CD14-positive monocyte (primary cell): Measurements from ENCODE around the gene TFAP2B. TPM values are rescaled to one million over a fixed set of nuclear protein-coding genes. Genes with fewer than 3 reads are reported as not detected.

ENCODE experiments used
- DNase-seq, 3 donors: peaks; one replicate each; pipeline ENCODE4 v3.0.0-alpha.2; 2011 to 2022
- H2AFZ ChIP-seq: 2 replicates; pipeline ENCODE4 v1.6.0; 2012; ENCODE audit warnings: mild to moderate bottlenecking, low read depth, low read length, inconsistent platforms; ENCODE audit not compliant: insufficient read depth, poor library complexity, severe bottlenecking
- H3K27ac ChIP-seq, 2 donors: 1 replicate in 1 of 2; 2 replicates in 1 of 2; pipeline ENCODE4 v1.5.1; 2012 to 2013; ENCODE audit warnings: low read length in 2 of 2, control low read depth in 1 of 2, inconsistent platforms in 1 of 2, low read depth in 1 of 2, mild to moderate bottlenecking in 1 of 2
- H3K27me3 ChIP-seq, 2 donors: one replicate each; pipeline versions ENCODE4 v1.6.0 to v1.6.1; 2011 to 2013; ENCODE audit warnings: low read length in 2 of 2; ENCODE audit not compliant: control insufficient read depth in 2 of 2, insufficient read depth in 2 of 2
- H3K36me3 ChIP-seq, 2 donors: replicated peaks in 1 of 2; 1 replicate in 1 of 2; 2 replicates in 1 of 2; pipeline versions ENCODE4 v1.5.1 to v1.6.1; 2012 to 2013; ENCODE audit warnings: low read length in 2 of 2, control low read depth in 1 of 2, inconsistent platforms in 1 of 2, mild to moderate bottlenecking in 1 of 2; ENCODE audit not compliant: insufficient read depth in 2 of 2, control insufficient read depth in 1 of 2
- H3K4me1 ChIP-seq, 2 donors: 1 replicate in 1 of 2; 2 replicates in 1 of 2; pipeline versions ENCODE4 v1.5.1 to v1.6.1; 2012 to 2013; ENCODE audit warnings: low read length in 2 of 2, control low read depth in 1 of 2, inconsistent platforms in 1 of 2, mild to moderate bottlenecking in 1 of 2, moderate library complexity in 1 of 2; ENCODE audit not compliant: insufficient read depth in 2 of 2, control insufficient read depth in 1 of 2
- H3K4me2 ChIP-seq: replicated peaks from 2 replicates; pipeline ENCODE3; 2012; ENCODE audit warnings: low read length, moderate library complexity, mild to moderate bottlenecking; ENCODE audit not compliant: poor library complexity, severe bottlenecking; ENCODE audit errors: extremely low read depth
- H3K4me3 ChIP-seq, 3 experiments: fragments of 200-600 bp in 1 of 3; sonication (generic) in 1 of 3; replicated peaks in 1 of 3; 1 replicate in 2 of 3; 2 replicates in 1 of 3; pipeline ENCODE4 v1.5.1; 2011 to 2013; ENCODE audit warnings: low read length in 3 of 3, mild to moderate bottlenecking in 3 of 3, control low read depth in 2 of 3, low read depth in 2 of 3, inconsistent platforms in 1 of 3, moderate library complexity in 1 of 3
- H3K79me2 ChIP-seq: 2 replicates; pipeline ENCODE4 v1.6.0; 2012; ENCODE audit warnings: mild to moderate bottlenecking, control low read depth, inconsistent platforms, low read length, moderate library complexity; ENCODE audit not compliant: insufficient read depth
- H3K9ac ChIP-seq: 2 replicates; pipeline ENCODE4 v1.6.0; 2017; ENCODE audit warnings: low read length, mild to moderate bottlenecking; ENCODE audit not compliant: insufficient read depth, poor library complexity, severe bottlenecking
- H3K9me3 ChIP-seq, 2 donors: replicated peaks in 1 of 2; 1 replicate in 1 of 2; 2 replicates in 1 of 2; pipeline versions ENCODE4 v1.5.1 to v1.6.1; 2012 to 2013; ENCODE audit warnings: low read length in 2 of 2, control low read depth in 1 of 2; ENCODE audit not compliant: control insufficient read depth in 1 of 2, insufficient read depth in 1 of 2
- H4K20me1 ChIP-seq: 2 replicates; pipeline ENCODE4 v1.6.0; 2012; ENCODE audit warnings: mild to moderate bottlenecking, low read length, control low read depth, moderate library complexity; ENCODE audit not compliant: insufficient read depth
- H3K27ac Mint-ChIP-seq, 7 donors: one replicate each; pipeline ENCODE4 v1.8.0; 2020; ENCODE audit warnings: mild to moderate bottlenecking in 7 of 7, mixed read lengths in 7 of 7, moderate library complexity in 6 of 7, inconsistent platforms in 2 of 7
- H3K27me3 Mint-ChIP-seq, 3 donors: one replicate each; pipeline ENCODE4 v1.8.0; 2021 to 2022; ENCODE audit warnings: low read depth in 3 of 3, mild to moderate bottlenecking in 3 of 3, mixed read lengths in 3 of 3, moderate library complexity in 3 of 3, inconsistent platforms in 1 of 3
- H3K36me3 Mint-ChIP-seq, 2 donors: one replicate each; pipeline ENCODE4 v1.8.0; 2020; ENCODE audit warnings: mixed read lengths in 2 of 2, inconsistent platforms in 1 of 2, mild to moderate bottlenecking in 1 of 2
- H3K4me1 Mint-ChIP-seq: one replicate; pipeline ENCODE4 v1.8.0; 2020; ENCODE audit warnings: mild to moderate bottlenecking, mixed read lengths
- H3K4me3 Mint-ChIP-seq, 2 donors: one replicate each; pipeline ENCODE4 v1.8.0; 2020; ENCODE audit warnings: mild to moderate bottlenecking in 2 of 2, mixed read lengths in 2 of 2, moderate library complexity in 1 of 2
- H3K9me3 Mint-ChIP-seq, 7 donors: one replicate each; pipeline ENCODE4 v1.8.0; 2020 to 2022; ENCODE audit warnings: mixed read lengths in 7 of 7, mild to moderate bottlenecking in 6 of 7, moderate library complexity in 6 of 7, inconsistent platforms in 2 of 7
- WGBS: methylation state at CpG from one replicate; pipeline ENCODE4 v1.1.5; 2013; ENCODE audit warnings: missing lambda C conversion rate; ENCODE audit not compliant: insufficient coverage; 5-methylcytosine and 5-hydroxymethylcytosine counted together
- intact Hi-C, 2 donors: fragments of 100-400 bp; cut with micrococcal nuclease; formaldehyde crosslinking; loops; one replicate each; pipeline versions ENCODE4 v1.15.0 to v1.15.1; 2023
- polyA plus RNA-seq, 3 donors: library from polyadenylated mRNA; depleted of rRNA in 1 of 3; unstranded in 2 of 3; stranded (reverse) in 1 of 3; fragments of 300-500 nt in 2 of 3; fragments of >200 nt in 1 of 3; fragmentation: Illumina TruSeq in 2 of 3; gene quantifications; 1 replicate in 2 of 3; 2 replicates in 1 of 3; pipeline ENCODE4 v1.2.3, GENCODE V29; 2012 to 2021
- TF ChIP-seq, protein P1 (sequence below): fragments of 200-600 bp; IDR thresholded peaks from one replicate; pipeline ENCODE4 v1.8.0; 2022; ENCODE audit warnings: antibody characterized with exemption, mild to moderate bottlenecking

Gene TFAP2B
- polyA plus RNA-seq, 3 donors, result not detected

DNA sequence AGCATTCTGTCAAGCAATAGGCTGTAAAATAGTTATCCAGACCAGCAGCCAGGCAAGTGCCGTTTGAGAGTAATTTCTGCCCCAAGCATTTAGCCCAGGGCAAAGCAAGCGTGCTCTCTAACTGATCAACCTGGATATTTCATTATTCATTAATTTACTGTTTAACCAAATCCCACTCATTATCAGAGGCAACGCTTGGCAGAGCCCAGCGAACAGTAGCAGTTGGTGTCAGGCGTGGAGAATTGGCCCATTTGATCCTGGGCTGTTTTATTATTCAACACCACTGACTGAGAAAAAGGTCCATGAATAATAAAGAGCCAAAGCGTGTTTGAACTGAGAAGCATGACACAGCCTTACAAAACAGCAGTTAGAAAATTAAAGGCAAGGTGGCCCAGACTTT is 35.3 kb downstream of the TFAP2B start:
- H3K27me3 ChIP-seq, result peaks cover 44 to 45% of the 10 kb centered on the region in 2 donors
- no peaks in the 10 kb centered on the region for H3K4me1 Mint-ChIP-seq
- H3K36me3 Mint-ChIP-seq, result peaks cover 0 to 3% of the 10 kb centered on the region in 2 donors
- H3K9me3 ChIP-seq, result peaks cover 10 to 24% of the 10 kb centered on the region in 2 donors
- DNase-seq, result no peak
- intact Hi-C loops, result no loop called here
- WGBS, result 61% methylated on average over 3 of the region's 6 CpGs
- H2AFZ ChIP-seq, result no peak overlapping the region
- no peaks in the 10 kb centered on the region for H3K36me3 ChIP-seq
- peaks cover 42 to 51% (median 47%) of the 10 kb centered on the region in 3 donors for H3K27me3 Mint-ChIP-seq
- no peak overlapping the region for H3K4me3 Mint-ChIP-seq
- H3K4me3 ChIP-seq, result no peak overlapping the region
- TF ChIP-seq, protein P1, sequence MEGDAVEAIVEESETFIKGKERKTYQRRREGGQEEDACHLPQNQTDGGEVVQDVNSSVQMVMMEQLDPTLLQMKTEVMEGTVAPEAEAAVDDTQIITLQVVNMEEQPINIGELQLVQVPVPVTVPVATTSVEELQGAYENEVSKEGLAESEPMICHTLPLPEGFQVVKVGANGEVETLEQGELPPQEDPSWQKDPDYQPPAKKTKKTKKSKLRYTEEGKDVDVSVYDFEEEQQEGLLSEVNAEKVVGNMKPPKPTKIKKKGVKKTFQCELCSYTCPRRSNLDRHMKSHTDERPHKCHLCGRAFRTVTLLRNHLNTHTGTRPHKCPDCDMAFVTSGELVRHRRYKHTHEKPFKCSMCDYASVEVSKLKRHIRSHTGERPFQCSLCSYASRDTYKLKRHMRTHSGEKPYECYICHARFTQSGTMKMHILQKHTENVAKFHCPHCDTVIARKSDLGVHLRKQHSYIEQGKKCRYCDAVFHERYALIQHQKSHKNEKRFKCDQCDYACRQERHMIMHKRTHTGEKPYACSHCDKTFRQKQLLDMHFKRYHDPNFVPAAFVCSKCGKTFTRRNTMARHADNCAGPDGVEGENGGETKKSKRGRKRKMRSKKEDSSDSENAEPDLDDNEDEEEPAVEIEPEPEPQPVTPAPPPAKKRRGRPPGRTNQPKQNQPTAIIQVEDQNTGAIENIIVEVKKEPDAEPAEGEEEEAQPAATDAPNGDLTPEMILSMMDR, result no peak
- H3K27ac Mint-ChIP-seq, result no peak overlapping the region
- H3K27ac ChIP-seq, result no peak overlapping the region
- no peak overlapping the region for H3K4me2 ChIP-seq
- peaks cover 2 to 31% (median 10%) of the 10 kb centered on the region in 7 donors for H3K9me3 Mint-ChIP-seq
- H3K4me1 ChIP-seq, result no peaks in the 10 kb centered on the region
- no peak overlapping the region for H3K9ac ChIP-seq
- H3K79me2 ChIP-seq, result no peaks in the 10 kb centered on the region
- H4K20me1 ChIP-seq, result no peaks in the 10 kb centered on the region

DNA sequence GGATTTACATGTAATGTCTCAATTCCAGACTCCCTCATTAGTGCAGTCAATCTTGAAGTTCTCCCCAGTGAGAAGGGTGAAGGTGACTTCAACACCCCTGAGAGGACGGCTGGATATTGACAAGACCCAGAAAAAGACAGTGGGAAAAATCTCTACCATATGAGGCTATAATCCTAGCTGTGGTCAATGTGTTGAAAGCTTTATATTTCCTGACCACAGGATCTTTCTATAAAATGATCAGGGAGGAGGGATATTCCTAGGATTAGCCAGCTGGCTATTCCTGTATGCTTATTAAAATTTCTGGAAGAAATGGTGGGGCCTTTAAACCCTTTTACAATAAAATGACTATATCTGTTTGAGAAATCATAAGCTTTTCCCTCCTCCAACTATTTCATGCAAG is 43.0 kb downstream of the TFAP2B start:
- no peaks in the 10 kb centered on the region for H3K4me1 ChIP-seq
- peaks cover 0 to 12% (median 1%) of the 10 kb centered on the region in 7 donors for H3K9me3 Mint-ChIP-seq

More for the DNA sequence above, 43.0 kb downstream of the TFAP2B start:
- Histone ChIP-seq H3K27me3 (no peaks in the 10 kb centered on the region), H3K79me2 (no peaks in the 10 kb centered on the region), H4K20me1 (no peaks in the 10 kb centered on the region), H2AFZ (no peak overlapping the region), H3K27ac (no peak overlapping the region), H3K4me3 (no peak overlapping the region), H3K4me2 (no peak overlapping the region), H3K36me3 (no peaks in the 10 kb centered on the region), H3K9ac (no peak overlapping the region), H3K9me3 (no peaks in the 10 kb centered on the region)
- no peak overlapping the region for H3K27ac Mint-ChIP-seq
- TF ChIP-seq, protein P1, result no peak
- DNase-seq, result no peak
- no peaks in the 10 kb centered on the region for H3K4me1 Mint-ChIP-seq
- no peaks in the 10 kb centered on the region for H3K36me3 Mint-ChIP-seq
- intact Hi-C loops, result no loop called here
- H3K4me3 Mint-ChIP-seq, result no peak overlapping the region
- no CpG with 5 or more reads among the region's 1 CpG for WGBS
- H3K27me3 Mint-ChIP-seq, result peaks cover 0 to 9% (median 5%) of the 10 kb centered on the region in 3 donors
